Panc1 (cell line): Measurements from ENCODE around the gene AGBL4. TPM values are rescaled to one million over a fixed set of nuclear protein-coding genes. Genes with fewer than 3 reads are reported as not detected.

Source experiments
- ATAC-seq: fragments of 200-7000 bp; cut with Tn5 transposase; 2 replicates; pipeline ENCODE4 v1.9.1; 2020; ENCODE audit warnings: mild to moderate bottlenecking, moderate library complexity
- BruUV-seq: library from RNA; stranded (reverse); fragments of 400-500 nt; replicated peaks from 2 replicates; lab custom pipeline; 2021; lab: Mats Ljungman, UMichigan
- CTCF ChIA-PET: fragments of 300-600 bp; sonication (Branson Sonifier 250); formaldehyde crosslinking; loops from one replicate; lab custom pipeline; 2022; ENCODE audit warnings: antibody characterized with exemption; lab: Charles Lee
- POLR2A ChIA-PET: fragments of 300-600 bp; sonication (Branson Sonifier 250); formaldehyde crosslinking; loops from one replicate; lab custom pipeline; 2022; ENCODE audit warnings: antibody characterized with exemption; lab: Charles Lee
- DNase-seq: peaks from one replicate; pipeline ENCODE4 v3.0.0-alpha.2; 2010; ENCODE audit warnings: low read depth, low spot score
- H3K27ac ChIP-seq: 2 replicates; pipeline ENCODE4 v1.5.1; 2011; ENCODE audit warnings: mild to moderate bottlenecking, low read length, inconsistent platforms
- H3K27me3 ChIP-seq: fragments of 200-500 bp; sonication (Bioruptor generic); 2 replicates; pipeline ENCODE4 v1.6.0; 2014; ENCODE audit warnings: low read length, inconsistent platforms; ENCODE audit not compliant: control insufficient read depth, insufficient read depth
- H3K36me3 ChIP-seq: fragments of 200-500 bp; sonication (Bioruptor generic); 2 replicates; pipeline ENCODE4 v1.5.1; 2014; ENCODE audit warnings: inconsistent platforms, mild to moderate bottlenecking, low read length, moderate library complexity; ENCODE audit not compliant: control insufficient read depth, insufficient read depth
- H3K4me1 ChIP-seq: 2 replicates; pipeline ENCODE4 v1.5.1; 2011; ENCODE audit warnings: inconsistent platforms, mild to moderate bottlenecking, low read length, moderate library complexity; ENCODE audit not compliant: control insufficient read depth, insufficient read depth
- H3K4me3 ChIP-seq, 2 experiments: 2 replicates each; pipeline ENCODE4 v1.5.1; 2011 to 2012; ENCODE audit warnings: low read depth in 2 of 2, low read length in 2 of 2, mild to moderate bottlenecking in 2 of 2, inconsistent platforms in 1 of 2, moderate library complexity in 1 of 2
- H3K9me3 ChIP-seq: fragments of 200-500 bp; sonication (Bioruptor generic); 2 replicates; pipeline ENCODE4 v1.5.1; 2014; ENCODE audit warnings: low read depth, mild to moderate bottlenecking, inconsistent platforms, low read length, moderate library complexity; ENCODE audit not compliant: control insufficient read depth, insufficient read depth
- POLR2AphosphoS5 ChIP-seq: IDR thresholded peaks from 2 replicates; pipeline ENCODE4 v1.6.1; 2012; ENCODE audit warnings: mild to moderate bottlenecking, low read depth, low read length, moderate library complexity
- SIN3A ChIP-seq: IDR thresholded peaks from 2 replicates; pipeline ENCODE4 v1.6.1; 2012; ENCODE audit warnings: low read depth, mild to moderate bottlenecking, low read length, moderate library complexity, borderline replicate concordance; ENCODE audit not compliant: insufficient read depth
- TCF7L2 ChIP-seq: IDR thresholded peaks from 2 replicates; pipeline ENCODE4 v1.6.1; 2011; ENCODE audit warnings: mild to moderate bottlenecking, low read depth, low read length, inconsistent platforms
- in situ Hi-C: cut with HindIII; loops from 2 replicates; pipeline ENCODE4 v1.10.0; 2016; ENCODE audit warnings: low sequenced_read_pairs, low pct_unique_long_range_greater_than_20kb
- intact Hi-C: fragments of 100-400 bp; cut with micrococcal nuclease; formaldehyde crosslinking; loops from one replicate; pipeline ENCODE4 v1.10.0; 2022; ENCODE audit not compliant: unreplicated experiment
- total RNA-seq: library from RNA; stranded (reverse); gene quantifications from one replicate; pipeline ENCODE4 v1.2.1, GENCODE V29; 2021; ENCODE audit not compliant: unreplicated experiment
- TF ChIP-seq, protein P1 (sequence below), 2 experiments: IDR thresholded peaks; 2 replicates each; pipeline ENCODE4 v1.6.1; 2011 to 2012; ENCODE audit warnings: low read depth in 2 of 2, control low read depth in 1 of 2, low read length in 1 of 2, mild to moderate bottlenecking in 1 of 2, moderate library complexity in 1 of 2; ENCODE audit not compliant: insufficient read depth in 1 of 2
- TF ChIP-seq, protein P2 (sequence below): fragments of 450-650 bp; IDR thresholded peaks from 2 replicates; pipeline ENCODE4 v1.5.1; 2017; ENCODE audit warnings: mild to moderate bottlenecking

The AGBL4 gene
- total RNA-seq, 1 experiment from 2014 or later, result not detected

DNA sequence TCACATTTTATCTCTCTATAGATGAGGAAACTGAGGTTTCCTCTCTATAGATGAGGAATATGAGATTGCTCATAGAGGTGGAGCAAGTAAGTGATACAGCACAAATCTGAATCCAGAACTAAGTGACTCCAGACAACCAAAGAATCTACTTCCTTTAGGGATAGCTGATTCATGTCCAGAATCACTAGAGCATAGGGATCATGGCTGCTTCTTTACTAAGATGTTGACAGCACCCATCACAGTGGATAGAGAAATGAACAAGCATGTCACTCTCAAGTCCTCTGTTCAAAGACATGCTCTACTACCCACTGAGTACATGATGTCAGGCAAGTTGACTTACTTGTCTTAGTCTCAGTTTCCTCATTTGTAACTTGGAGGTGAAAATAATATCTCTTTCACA is 1435.7 kb downstream of the AGBL4 start:
- BruUV-seq, result no TSS peak
- in situ Hi-C loops, result no loop called here
- DNase-seq, result no peak
- no peak overlapping the region for H3K27ac ChIP-seq
- H3K4me3 ChIP-seq, result no peak overlapping the region
- no peaks in the 10 kb centered on the region for H3K4me1 ChIP-seq
- ChIA-PET CTCF (no interaction called here), POLR2A (no interaction called here)
- H3K9me3 ChIP-seq, result no peaks in the 10 kb centered on the region
- TF ChIP-seq POLR2AphosphoS5 (no peak), TCF7L2 (no peak), SIN3A (no peak)
- TF ChIP-seq, protein P1, sequence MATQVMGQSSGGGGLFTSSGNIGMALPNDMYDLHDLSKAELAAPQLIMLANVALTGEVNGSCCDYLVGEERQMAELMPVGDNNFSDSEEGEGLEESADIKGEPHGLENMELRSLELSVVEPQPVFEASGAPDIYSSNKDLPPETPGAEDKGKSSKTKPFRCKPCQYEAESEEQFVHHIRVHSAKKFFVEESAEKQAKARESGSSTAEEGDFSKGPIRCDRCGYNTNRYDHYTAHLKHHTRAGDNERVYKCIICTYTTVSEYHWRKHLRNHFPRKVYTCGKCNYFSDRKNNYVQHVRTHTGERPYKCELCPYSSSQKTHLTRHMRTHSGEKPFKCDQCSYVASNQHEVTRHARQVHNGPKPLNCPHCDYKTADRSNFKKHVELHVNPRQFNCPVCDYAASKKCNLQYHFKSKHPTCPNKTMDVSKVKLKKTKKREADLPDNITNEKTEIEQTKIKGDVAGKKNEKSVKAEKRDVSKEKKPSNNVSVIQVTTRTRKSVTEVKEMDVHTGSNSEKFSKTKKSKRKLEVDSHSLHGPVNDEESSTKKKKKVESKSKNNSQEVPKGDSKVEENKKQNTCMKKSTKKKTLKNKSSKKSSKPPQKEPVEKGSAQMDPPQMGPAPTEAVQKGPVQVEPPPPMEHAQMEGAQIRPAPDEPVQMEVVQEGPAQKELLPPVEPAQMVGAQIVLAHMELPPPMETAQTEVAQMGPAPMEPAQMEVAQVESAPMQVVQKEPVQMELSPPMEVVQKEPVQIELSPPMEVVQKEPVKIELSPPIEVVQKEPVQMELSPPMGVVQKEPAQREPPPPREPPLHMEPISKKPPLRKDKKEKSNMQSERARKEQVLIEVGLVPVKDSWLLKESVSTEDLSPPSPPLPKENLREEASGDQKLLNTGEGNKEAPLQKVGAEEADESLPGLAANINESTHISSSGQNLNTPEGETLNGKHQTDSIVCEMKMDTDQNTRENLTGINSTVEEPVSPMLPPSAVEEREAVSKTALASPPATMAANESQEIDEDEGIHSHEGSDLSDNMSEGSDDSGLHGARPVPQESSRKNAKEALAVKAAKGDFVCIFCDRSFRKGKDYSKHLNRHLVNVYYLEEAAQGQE (IDR thresholded peaks at IDR 0.05; ENCODE audit: insufficient read depth in 1 of 2, low read depth in 2 of 2, low read length in 1 of 2), result no peak
- TF ChIP-seq, protein P2, sequence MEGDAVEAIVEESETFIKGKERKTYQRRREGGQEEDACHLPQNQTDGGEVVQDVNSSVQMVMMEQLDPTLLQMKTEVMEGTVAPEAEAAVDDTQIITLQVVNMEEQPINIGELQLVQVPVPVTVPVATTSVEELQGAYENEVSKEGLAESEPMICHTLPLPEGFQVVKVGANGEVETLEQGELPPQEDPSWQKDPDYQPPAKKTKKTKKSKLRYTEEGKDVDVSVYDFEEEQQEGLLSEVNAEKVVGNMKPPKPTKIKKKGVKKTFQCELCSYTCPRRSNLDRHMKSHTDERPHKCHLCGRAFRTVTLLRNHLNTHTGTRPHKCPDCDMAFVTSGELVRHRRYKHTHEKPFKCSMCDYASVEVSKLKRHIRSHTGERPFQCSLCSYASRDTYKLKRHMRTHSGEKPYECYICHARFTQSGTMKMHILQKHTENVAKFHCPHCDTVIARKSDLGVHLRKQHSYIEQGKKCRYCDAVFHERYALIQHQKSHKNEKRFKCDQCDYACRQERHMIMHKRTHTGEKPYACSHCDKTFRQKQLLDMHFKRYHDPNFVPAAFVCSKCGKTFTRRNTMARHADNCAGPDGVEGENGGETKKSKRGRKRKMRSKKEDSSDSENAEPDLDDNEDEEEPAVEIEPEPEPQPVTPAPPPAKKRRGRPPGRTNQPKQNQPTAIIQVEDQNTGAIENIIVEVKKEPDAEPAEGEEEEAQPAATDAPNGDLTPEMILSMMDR, result no peak
- H3K36me3 ChIP-seq, result no peaks in the 10 kb centered on the region
- intact Hi-C loops, result no loop called here
- no peak for ATAC-seq
- peaks cover 4% of the 10 kb centered on the region; the same call in 1 of the 2 replicates for H3K27me3 ChIP-seq

DNA sequence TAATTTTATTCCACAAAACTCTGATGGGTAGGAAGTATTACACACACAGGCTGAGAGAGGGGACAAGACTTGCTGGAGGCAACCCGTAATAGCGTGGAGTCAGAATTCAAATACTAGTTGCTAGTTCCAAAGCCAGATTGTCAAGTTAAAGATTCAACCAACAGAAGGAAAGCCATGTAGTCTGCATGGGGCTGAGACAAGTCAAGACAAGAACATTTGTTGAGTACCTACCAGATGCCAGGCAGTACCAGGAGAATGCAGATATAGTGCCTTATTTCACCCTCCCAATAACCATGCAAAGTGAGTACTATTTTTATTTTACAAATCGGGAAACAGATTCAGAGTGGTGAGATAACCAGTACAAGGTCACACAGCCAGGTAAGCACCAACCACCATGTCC is 1441.3 kb downstream of the AGBL4 start:
- H3K27ac ChIP-seq, result no peak overlapping the region
- H3K36me3 ChIP-seq, result no peaks in the 10 kb centered on the region
- CTCF ChIA-PET, result no interaction called here
- H3K9me3 ChIP-seq, result no peaks in the 10 kb centered on the region
- H3K4me1 ChIP-seq, result no peaks in the 10 kb centered on the region
- no peak overlapping the region for H3K4me3 ChIP-seq
- DNase-seq, result no peak
- ATAC-seq, result no peak
- in situ Hi-C loops (no loop called here), intact Hi-C loops (no loop called here)
- POLR2A ChIA-PET, result no interaction called here
- TF ChIP-seq, protein P2, result no peak
- TF ChIP-seq POLR2AphosphoS5 (no peak), TCF7L2 (no peak), SIN3A (no peak)
- TF ChIP-seq, protein P1 (IDR thresholded peaks at IDR 0.05; ENCODE audit: insufficient read depth in 1 of 2, low read depth in 2 of 2, low read length in 1 of 2), result no peak
- no peaks in the 10 kb centered on the region for H3K27me3 ChIP-seq
- no TSS peak for BruUV-seq
